Keratinocyte (primary cell): ENCODE measurements around the gene BARX2.

Source experiments
- EZH2 ChIP-seq: IDR thresholded peaks from one replicate; pipeline ENCODE4 v1.6.1; 2012; ENCODE audit warnings: inconsistent platforms, mild to moderate bottlenecking, low read length, moderate library complexity
- TF ChIP-seq, protein P1 (sequence below), 3 experiments: IDR thresholded peaks in 1 of 3; conservative IDR thresholded peaks in 1 of 3; optimal IDR thresholded peaks in 1 of 3; 2 replicates in 2 of 3; 3 replicates in 1 of 3; pipeline versions ENCODE3 to v1.5.1; 2011; ENCODE audit warnings: low read length in 3 of 3, mild to moderate bottlenecking in 3 of 3, moderate library complexity in 2 of 3, control low read depth in 1 of 3, inconsistent platforms in 1 of 3; ENCODE audit not compliant: insufficient read depth in 2 of 3; ENCODE audit errors: extremely low read depth in 1 of 3

DNA sequence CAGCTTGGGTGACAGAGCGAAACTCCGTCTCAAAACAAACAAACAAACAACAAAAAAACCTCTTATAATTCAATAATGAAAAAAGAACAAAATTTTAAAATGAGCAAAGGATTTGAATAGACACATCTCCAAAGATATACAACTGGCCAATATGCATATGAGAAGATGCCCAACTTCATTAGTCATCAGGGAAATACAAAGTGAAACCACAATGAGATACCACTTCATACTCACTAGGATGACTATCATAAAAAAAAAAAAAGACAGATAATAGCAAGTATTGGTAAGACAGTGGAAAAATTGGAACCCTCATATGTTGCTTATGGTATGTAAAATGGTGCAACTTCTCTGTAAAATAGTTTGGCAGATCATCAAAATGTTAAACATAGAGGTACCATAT, 28.7 kb upstream of the BARX2 start:
- TF ChIP-seq, protein P1, sequence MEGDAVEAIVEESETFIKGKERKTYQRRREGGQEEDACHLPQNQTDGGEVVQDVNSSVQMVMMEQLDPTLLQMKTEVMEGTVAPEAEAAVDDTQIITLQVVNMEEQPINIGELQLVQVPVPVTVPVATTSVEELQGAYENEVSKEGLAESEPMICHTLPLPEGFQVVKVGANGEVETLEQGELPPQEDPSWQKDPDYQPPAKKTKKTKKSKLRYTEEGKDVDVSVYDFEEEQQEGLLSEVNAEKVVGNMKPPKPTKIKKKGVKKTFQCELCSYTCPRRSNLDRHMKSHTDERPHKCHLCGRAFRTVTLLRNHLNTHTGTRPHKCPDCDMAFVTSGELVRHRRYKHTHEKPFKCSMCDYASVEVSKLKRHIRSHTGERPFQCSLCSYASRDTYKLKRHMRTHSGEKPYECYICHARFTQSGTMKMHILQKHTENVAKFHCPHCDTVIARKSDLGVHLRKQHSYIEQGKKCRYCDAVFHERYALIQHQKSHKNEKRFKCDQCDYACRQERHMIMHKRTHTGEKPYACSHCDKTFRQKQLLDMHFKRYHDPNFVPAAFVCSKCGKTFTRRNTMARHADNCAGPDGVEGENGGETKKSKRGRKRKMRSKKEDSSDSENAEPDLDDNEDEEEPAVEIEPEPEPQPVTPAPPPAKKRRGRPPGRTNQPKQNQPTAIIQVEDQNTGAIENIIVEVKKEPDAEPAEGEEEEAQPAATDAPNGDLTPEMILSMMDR (optimal IDR thresholded peaks at IDR 0.05 in 1 of 3, IDR thresholded peaks at IDR 0.05 in 1 of 3, conservative IDR thresholded peaks at IDR 0.05 in 1 of 3; ENCODE audit: extremely low read depth in 1 of 3, insufficient read depth in 2 of 3, low read length in 3 of 3) = no peak
- TF ChIP-seq EZH2 = no peak
